ENCODE results near the gene TOPORS. TPM values are rescaled to one million over a fixed set of nuclear protein-coding genes. Genes with fewer than 3 reads are reported as not detected.

The TOPORS gene
- polyA plus RNA-seq, 1 of the 3 experiments (the other 2 are of a cell fraction), result 4.9 TPM

DNA sequence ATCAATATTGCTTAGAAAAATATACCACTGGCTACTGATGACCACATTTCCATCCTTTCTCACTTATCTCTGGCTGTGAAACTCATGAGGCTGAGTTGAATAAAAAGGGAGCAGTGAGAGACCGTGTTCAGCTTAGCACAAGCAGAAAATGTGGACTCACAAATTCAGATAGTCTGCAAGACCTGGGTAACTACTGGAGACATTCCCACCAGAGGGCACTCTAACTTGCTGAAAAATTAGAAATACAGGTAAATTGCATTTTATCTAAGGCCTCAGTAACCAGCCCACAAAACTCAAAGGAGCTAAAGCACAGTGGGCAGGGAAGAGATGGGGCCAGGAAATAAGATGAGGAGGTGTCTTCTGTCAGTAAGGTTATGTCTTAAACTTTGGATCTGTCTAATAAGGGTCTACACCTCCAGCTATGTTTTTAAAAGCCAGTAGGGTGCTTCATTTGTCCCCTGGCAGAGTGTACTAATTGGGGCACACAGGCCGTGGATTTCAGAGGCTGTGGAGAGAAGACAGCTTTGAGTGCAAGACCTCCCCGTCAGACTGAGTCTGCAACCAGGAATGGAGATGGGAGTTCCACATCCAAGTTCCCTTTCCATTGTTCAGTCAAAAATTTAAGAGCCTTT lies 29.2 kb upstream of the TOPORS start:
- Histone ChIP-seq H3F3A (replicated peaks; ENCODE audit: insufficient read depth) (no peaks in the 10 kb centered on the region), H4K20me1 (ENCODE audit: insufficient read depth) (no peaks in the 10 kb centered on the region), H3K4me1 (ENCODE audit: control insufficient read depth in 1 of 2, insufficient read depth in 2 of 2, low read depth in 1 of 2, low read length in 1 of 2) (no peaks in the 10 kb centered on the region; a peak in 1 of 4 replicates), H3K9me2 (no peaks in the 10 kb centered on the region), H3K4me3 (ENCODE audit: low read depth in 2 of 2, low read length in 1 of 2) (no peak overlapping the region; a peak in 1 of 4 replicates), H3K79me2 (ENCODE audit: insufficient read depth) (no peaks in the 10 kb centered on the region), H2AFZ (ENCODE audit: low read depth) (peak overlapping the region; percentile 57), H3K4me2 (0 out of 2 replicates have a peak overlapping the region, but pooled peaks have one; percentile 30), H3K27ac (ENCODE audit: low read depth in 2 of 2, low read length in 1 of 2) (no peak overlapping the region), H3K9ac (no peak overlapping the region), H3K27me3 (ENCODE audit: insufficient read depth) (no peaks in the 10 kb centered on the region), H3K36me3 (replicated peaks in 1 of 2; ENCODE audit: control insufficient read depth in 1 of 2, insufficient read depth in 2 of 2, low read length in 1 of 2) (no peaks in the 10 kb centered on the region), H3K9me3 (no peaks in the 10 kb centered on the region)
- 31% methylated on average over 3 of the region's 3 CpGs for WGBS (ENCODE audit: low lambda C conversion rate)
- CTCF ChIA-PET, result interaction anchor here (0.6 to 20.6 kb wide), 58 partner anchors 9 to 464 kb away, joined by 3 to 620 read pairs (median 4); partner anchors contain the start of genes ACO1, NDUFB6, RIGI and SMIM27
- TF ChIP-seq MXI1 (IDR thresholded peaks at IDR 0.05; ENCODE audit: low read depth, low read length) (0 out of 2 replicates have a peak, but pooled peaks have one; percentile 30), NFIC (IDR thresholded peaks at IDR 0.05; ENCODE audit: borderline replicate concordance) (no peak), SIN3A (IDR thresholded peaks at IDR 0.05; ENCODE audit: borderline replicate concordance, low read depth, low read length) (no peak), SMC3 (IDR thresholded peaks at IDR 0.05; ENCODE audit: low read depth, low read length) (peak; percentile 77), RAD21 (IDR thresholded peaks at IDR 0.05; ENCODE audit: low read length) (peak; percentile 73), TAF1 (IDR thresholded peaks at IDR 0.05; ENCODE audit: borderline replicate concordance, low read depth, low read length) (no peak)
- TF ChIP-seq, protein P1, sequence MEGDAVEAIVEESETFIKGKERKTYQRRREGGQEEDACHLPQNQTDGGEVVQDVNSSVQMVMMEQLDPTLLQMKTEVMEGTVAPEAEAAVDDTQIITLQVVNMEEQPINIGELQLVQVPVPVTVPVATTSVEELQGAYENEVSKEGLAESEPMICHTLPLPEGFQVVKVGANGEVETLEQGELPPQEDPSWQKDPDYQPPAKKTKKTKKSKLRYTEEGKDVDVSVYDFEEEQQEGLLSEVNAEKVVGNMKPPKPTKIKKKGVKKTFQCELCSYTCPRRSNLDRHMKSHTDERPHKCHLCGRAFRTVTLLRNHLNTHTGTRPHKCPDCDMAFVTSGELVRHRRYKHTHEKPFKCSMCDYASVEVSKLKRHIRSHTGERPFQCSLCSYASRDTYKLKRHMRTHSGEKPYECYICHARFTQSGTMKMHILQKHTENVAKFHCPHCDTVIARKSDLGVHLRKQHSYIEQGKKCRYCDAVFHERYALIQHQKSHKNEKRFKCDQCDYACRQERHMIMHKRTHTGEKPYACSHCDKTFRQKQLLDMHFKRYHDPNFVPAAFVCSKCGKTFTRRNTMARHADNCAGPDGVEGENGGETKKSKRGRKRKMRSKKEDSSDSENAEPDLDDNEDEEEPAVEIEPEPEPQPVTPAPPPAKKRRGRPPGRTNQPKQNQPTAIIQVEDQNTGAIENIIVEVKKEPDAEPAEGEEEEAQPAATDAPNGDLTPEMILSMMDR (IDR thresholded peaks at IDR 0.05), result peak; percentile 75
- POLR2A ChIA-PET, result interaction anchor here (1.0 to 2.2 kb wide), 2 partner anchors 197 to 203 kb away, joined by 3 to 10 read pairs; partner anchors contain the start of gene ACO1
- peak; percentile 60 for DNase-seq

DNA sequence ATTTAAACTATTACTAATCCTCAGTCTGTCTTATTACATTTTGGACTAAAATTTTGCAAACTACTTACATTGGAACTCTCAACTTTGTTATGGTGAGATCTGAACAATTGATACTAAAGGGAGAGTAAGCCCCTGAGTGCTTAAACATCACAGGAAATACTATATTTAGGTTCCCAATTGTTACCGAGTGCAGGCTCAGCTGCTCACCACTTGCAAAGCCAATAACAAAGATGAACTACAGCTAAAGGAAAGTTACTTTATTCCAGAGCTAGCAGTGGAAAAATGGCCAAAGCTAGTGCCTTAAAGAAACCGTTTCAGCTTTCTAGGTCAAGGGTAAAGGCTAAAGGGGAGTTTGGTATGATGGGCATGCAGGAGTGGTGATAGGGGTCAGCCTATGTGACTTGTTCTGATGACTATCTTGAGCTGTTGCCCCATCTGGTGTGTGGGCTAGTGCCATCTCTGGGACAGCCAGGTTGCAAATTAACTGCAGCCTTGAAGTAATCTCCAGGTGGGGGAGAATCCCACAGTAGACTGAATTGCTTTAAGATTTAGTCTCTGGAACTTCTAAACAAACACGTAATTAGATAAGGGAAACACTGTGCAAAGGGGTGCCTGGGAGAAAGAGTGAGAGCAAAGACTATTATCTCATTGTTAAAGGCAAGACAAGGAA lies 28.4 kb upstream of the TOPORS start:
- 0 out of 2 replicates have a peak overlapping the region, but pooled peaks have one; percentile 30 for H3K4me2 ChIP-seq
- CTCF ChIA-PET, result interaction anchor here (0.6 to 20.6 kb wide), 57 partner anchors 8 to 464 kb away, joined by 3 to 620 read pairs (median 4); partner anchors contain the start of genes ACO1, NDUFB6, RIGI and SMIM27
- TF ChIP-seq, protein P2, sequence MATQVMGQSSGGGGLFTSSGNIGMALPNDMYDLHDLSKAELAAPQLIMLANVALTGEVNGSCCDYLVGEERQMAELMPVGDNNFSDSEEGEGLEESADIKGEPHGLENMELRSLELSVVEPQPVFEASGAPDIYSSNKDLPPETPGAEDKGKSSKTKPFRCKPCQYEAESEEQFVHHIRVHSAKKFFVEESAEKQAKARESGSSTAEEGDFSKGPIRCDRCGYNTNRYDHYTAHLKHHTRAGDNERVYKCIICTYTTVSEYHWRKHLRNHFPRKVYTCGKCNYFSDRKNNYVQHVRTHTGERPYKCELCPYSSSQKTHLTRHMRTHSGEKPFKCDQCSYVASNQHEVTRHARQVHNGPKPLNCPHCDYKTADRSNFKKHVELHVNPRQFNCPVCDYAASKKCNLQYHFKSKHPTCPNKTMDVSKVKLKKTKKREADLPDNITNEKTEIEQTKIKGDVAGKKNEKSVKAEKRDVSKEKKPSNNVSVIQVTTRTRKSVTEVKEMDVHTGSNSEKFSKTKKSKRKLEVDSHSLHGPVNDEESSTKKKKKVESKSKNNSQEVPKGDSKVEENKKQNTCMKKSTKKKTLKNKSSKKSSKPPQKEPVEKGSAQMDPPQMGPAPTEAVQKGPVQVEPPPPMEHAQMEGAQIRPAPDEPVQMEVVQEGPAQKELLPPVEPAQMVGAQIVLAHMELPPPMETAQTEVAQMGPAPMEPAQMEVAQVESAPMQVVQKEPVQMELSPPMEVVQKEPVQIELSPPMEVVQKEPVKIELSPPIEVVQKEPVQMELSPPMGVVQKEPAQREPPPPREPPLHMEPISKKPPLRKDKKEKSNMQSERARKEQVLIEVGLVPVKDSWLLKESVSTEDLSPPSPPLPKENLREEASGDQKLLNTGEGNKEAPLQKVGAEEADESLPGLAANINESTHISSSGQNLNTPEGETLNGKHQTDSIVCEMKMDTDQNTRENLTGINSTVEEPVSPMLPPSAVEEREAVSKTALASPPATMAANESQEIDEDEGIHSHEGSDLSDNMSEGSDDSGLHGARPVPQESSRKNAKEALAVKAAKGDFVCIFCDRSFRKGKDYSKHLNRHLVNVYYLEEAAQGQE (IDR thresholded peaks at IDR 0.05; ENCODE audit: low read depth, low read length), result no peak
- TF ChIP-seq, protein P3, sequence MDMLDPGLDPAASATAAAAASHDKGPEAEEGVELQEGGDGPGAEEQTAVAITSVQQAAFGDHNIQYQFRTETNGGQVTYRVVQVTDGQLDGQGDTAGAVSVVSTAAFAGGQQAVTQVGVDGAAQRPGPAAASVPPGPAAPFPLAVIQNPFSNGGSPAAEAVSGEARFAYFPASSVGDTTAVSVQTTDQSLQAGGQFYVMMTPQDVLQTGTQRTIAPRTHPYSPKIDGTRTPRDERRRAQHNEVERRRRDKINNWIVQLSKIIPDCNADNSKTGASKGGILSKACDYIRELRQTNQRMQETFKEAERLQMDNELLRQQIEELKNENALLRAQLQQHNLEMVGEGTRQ (IDR thresholded peaks at IDR 0.05; ENCODE audit: borderline replicate concordance, low read depth, low read length), result no peak
- TF ChIP-seq EP300 (IDR thresholded peaks at IDR 0.05; ENCODE audit: borderline replicate concordance in 1 of 2, low read depth in 1 of 2, low read length in 1 of 2) (no peak), SIN3A (IDR thresholded peaks at IDR 0.05; ENCODE audit: borderline replicate concordance, low read depth, low read length) (no peak), TCF12 (IDR thresholded peaks at IDR 0.05) (no peak), TEAD4 (IDR thresholded peaks at IDR 0.05; ENCODE audit: borderline replicate concordance, insufficient read depth) (no peak), POLR2AphosphoS5 (IDR thresholded peaks at IDR 0.05; ENCODE audit: low read depth, low read length) (no peak), ELF1 (IDR thresholded peaks at IDR 0.05) (no peak), CHD2 (IDR thresholded peaks at IDR 0.05; ENCODE audit: low read length, partially characterized antibody) (no peak)
- TF ChIP-seq, protein P4, sequence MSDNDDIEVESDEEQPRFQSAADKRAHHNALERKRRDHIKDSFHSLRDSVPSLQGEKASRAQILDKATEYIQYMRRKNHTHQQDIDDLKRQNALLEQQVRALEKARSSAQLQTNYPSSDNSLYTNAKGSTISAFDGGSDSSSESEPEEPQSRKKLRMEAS (IDR thresholded peaks at IDR 0.05; ENCODE audit: low read depth), result no peak
- TF ChIP-seq, protein P5, sequence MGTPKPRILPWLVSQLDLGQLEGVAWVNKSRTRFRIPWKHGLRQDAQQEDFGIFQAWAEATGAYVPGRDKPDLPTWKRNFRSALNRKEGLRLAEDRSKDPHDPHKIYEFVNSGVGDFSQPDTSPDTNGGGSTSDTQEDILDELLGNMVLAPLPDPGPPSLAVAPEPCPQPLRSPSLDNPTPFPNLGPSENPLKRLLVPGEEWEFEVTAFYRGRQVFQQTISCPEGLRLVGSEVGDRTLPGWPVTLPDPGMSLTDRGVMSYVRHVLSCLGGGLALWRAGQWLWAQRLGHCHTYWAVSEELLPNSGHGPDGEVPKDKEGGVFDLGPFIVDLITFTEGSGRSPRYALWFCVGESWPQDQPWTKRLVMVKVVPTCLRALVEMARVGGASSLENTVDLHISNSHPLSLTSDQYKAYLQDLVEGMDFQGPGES (IDR thresholded peaks at IDR 0.05; ENCODE audit: low read depth, low read length), result no peak

More for the DNA sequence above, 28.4 kb upstream of the TOPORS start:
- H3K9me3 ChIP-seq, result no peaks in the 10 kb centered on the region
- H3K4me1 ChIP-seq (ENCODE audit: control insufficient read depth in 1 of 2, insufficient read depth in 2 of 2, low read depth in 1 of 2, low read length in 1 of 2), result no peaks in the 10 kb centered on the region; a peak in 1 of 4 replicates
- POLR2A ChIA-PET, result interaction anchor here (2.2 kb wide), 1 partner anchor 202 kb away, joined by 10 read pairs; no protein-coding TSS in a partner anchor
- H3K9ac ChIP-seq, result no peak overlapping the region
- no peaks in the 10 kb centered on the region for H3K36me3 ChIP-seq (replicated peaks in 1 of 2; ENCODE audit: control insufficient read depth in 1 of 2, insufficient read depth in 2 of 2, low read length in 1 of 2)
- no peaks in the 10 kb centered on the region for H3F3A ChIP-seq (replicated peaks; ENCODE audit: insufficient read depth)
- no peaks in the 10 kb centered on the region for H3K27me3 ChIP-seq (ENCODE audit: insufficient read depth)
- H2AFZ ChIP-seq (ENCODE audit: low read depth), result peak overlapping the region; percentile 57; the same call in 1 of the 2 replicates
- no peak overlapping the region for H3K4me3 ChIP-seq (ENCODE audit: low read depth in 2 of 2, low read length in 1 of 2)
- H3K79me2 ChIP-seq (ENCODE audit: insufficient read depth), result no peaks in the 10 kb centered on the region
- DNase-seq, result no peak
- no peaks in the 10 kb centered on the region for H3K9me2 ChIP-seq
- no peaks in the 10 kb centered on the region for H4K20me1 ChIP-seq (ENCODE audit: insufficient read depth)
- WGBS (ENCODE audit: low lambda C conversion rate), result 17% methylated on average over 3 of the region's 3 CpGs
- no peak overlapping the region for H3K27ac ChIP-seq (ENCODE audit: low read depth in 2 of 2, low read length in 1 of 2)

Data from SK-N-SH (cell line).